Measurements from ENCODE around the gene VCP.

VCP gene

DNA sequence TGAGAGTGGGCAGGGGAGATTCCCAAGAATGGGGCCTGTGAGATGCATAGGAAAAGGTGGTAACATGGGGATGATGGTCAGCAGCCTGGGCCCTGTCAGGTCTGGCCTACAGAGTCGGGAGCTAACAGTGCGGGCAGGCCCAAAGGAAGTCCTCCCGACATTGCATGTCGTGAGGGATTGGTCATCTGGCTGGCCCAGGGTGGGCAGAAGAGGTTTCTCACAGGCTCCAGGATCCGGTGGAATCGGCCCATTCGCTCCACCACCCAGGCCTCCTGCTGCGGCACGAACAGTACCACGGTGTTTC is 30.0 kb upstream of the VCP start:
- peaks cover 16% of the 10 kb centered on the region for H3K79me2 ChIP-seq (ENCODE audit: insufficient read depth, low read length)
- peak overlapping the region; percentile 91 for H3K4me3 ChIP-seq (ENCODE audit: insufficient read depth, low read length, poor library complexity, severe bottlenecking)
- no peaks in the 10 kb centered on the region for H3K9me3 ChIP-seq (ENCODE audit: insufficient read depth, low read length)
- H4K20me1 ChIP-seq (ENCODE audit: low read depth, low read length) = no peaks in the 10 kb centered on the region
- peak overlapping the region; percentile 85 for H3K9ac ChIP-seq (ENCODE audit: low read length)
- H3K27ac ChIP-seq (ENCODE audit: low read depth, low read length) = no peak overlapping the region
- no peaks in the 10 kb centered on the region for H3K9me2 ChIP-seq (replicated peaks; ENCODE audit: insufficient read depth, low read length)
- no peaks in the 10 kb centered on the region for H3K36me3 ChIP-seq (ENCODE audit: low read length)
- H3F3A ChIP-seq (ENCODE audit: insufficient read depth) = no peaks in the 10 kb centered on the region
- H3K27me3 ChIP-seq (ENCODE audit: low read length) = no peaks in the 10 kb centered on the region
- TF ChIP-seq CTCF (IDR thresholded peaks at IDR 0.05; ENCODE audit: insufficient read depth, low read length, poor library complexity, severe bottlenecking) (no peak), EZH2phosphoT487 (conservative IDR thresholded peaks at IDR 0.05; ENCODE audit: low read length) (no peak)
- H2AFZ ChIP-seq (ENCODE audit: low read depth, low read length, severe bottlenecking) = peak overlapping the region; percentile 92
- H3K4me2 ChIP-seq (ENCODE audit: low read depth, low read length, poor library complexity, severe bottlenecking) = peak overlapping the region; percentile 85

GRCh38 chr9:35097573-35097972 is 25.1 kb upstream of the VCP start:
- H3F3A ChIP-seq (ENCODE audit: insufficient read depth) = no peaks in the 10 kb centered on the region
- TF ChIP-seq EZH2phosphoT487 (conservative IDR thresholded peaks at IDR 0.05; ENCODE audit: low read length) (no peak), CTCF (IDR thresholded peaks at IDR 0.05; ENCODE audit: insufficient read depth, low read length, poor library complexity, severe bottlenecking) (no peak)
- H3K4me2 ChIP-seq (ENCODE audit: low read depth, low read length, poor library complexity, severe bottlenecking) = no peak overlapping the region
- no peaks in the 10 kb centered on the region for H4K20me1 ChIP-seq (ENCODE audit: low read depth, low read length)
- H3K9ac ChIP-seq (ENCODE audit: low read length) = no peak overlapping the region
- no peaks in the 10 kb centered on the region for H3K9me2 ChIP-seq (replicated peaks; ENCODE audit: insufficient read depth, low read length)
- no peak overlapping the region for H2AFZ ChIP-seq (ENCODE audit: low read depth, low read length, severe bottlenecking)
- peaks cover 18% of the 10 kb centered on the region for H3K79me2 ChIP-seq (ENCODE audit: insufficient read depth, low read length)
- no peaks in the 10 kb centered on the region for H3K27me3 ChIP-seq (ENCODE audit: low read length)
- H3K4me3 ChIP-seq (ENCODE audit: insufficient read depth, low read length, poor library complexity, severe bottlenecking) = no peak overlapping the region
- H3K27ac ChIP-seq (ENCODE audit: low read depth, low read length) = no peak overlapping the region
- no peaks in the 10 kb centered on the region for H3K9me3 ChIP-seq (ENCODE audit: insufficient read depth, low read length)
- H3K36me3 ChIP-seq (ENCODE audit: low read length) = no peaks in the 10 kb centered on the region

DNA sequence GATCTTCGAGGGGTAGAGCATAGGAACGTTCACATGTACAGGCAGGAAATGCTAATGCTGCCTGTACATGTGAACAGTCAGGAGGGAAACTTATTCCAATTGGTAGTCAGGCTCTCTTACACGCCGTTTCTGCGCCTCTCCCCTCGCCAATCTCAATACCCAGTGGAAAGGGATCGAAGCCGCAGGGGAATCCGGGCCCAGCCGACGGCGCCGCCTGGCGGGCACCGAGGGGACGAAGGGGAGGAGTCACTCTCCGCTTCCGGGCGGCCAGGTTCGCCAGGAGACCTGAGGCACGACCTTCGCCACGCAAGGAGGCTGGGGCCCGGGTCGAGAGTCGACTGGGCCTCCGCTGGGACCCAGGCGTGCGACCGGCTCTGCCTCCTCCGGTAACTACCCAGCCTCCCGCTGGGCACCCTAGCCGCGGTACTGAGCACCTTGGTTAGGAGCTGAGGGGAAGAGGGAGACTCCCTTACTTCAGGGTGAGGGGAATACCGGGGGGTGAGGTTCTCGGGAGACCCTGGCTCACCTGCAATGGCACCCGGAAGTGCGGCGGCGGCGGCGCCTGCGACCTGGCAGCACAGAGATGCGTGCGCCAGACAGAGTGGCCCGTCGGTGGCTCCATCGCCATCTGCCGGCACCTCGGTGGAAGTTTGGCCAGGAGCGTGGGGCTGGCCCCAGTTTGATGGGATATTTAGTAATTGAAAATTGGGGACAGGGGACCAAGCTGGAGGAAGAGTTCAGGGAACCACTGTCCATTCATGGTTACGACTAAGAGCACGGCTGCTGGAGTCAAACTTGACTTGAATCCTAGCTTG is 23.8 kb upstream of the VCP start, which contains the start of gene PIGO:
Gene PIGO, minus strand, starts transcription at position 557 of the 815 bp plus-strand sequence. CDS start 1,026 bp downstream, outside the sequence.
- Histone ChIP-seq H4K20me1 (ENCODE audit: low read depth, low read length) (no peaks in the 10 kb centered on the region), H3K36me3 (ENCODE audit: low read length) (no peaks in the 10 kb centered on the region), H3K4me2 (ENCODE audit: low read depth, low read length, poor library complexity, severe bottlenecking) (peak within 1 kb of the TSS; percentile 66), H3F3A (ENCODE audit: insufficient read depth) (no peaks in the 10 kb centered on the region), H3K4me3 (ENCODE audit: insufficient read depth, low read length, poor library complexity, severe bottlenecking) (peak within 1 kb of the TSS; percentile 85), H3K9me2 (replicated peaks; ENCODE audit: insufficient read depth, low read length) (no peaks in the 10 kb centered on the region), H3K79me2 (ENCODE audit: insufficient read depth, low read length) (peaks cover 6% of the 10 kb centered on the region; the same call in 1 of the 2 replicates), H3K27ac (ENCODE audit: low read depth, low read length) (peak within 1 kb of the TSS; percentile 83), H3K9ac (ENCODE audit: low read length) (peak within 1 kb of the TSS; percentile 92), H3K9me3 (ENCODE audit: insufficient read depth, low read length) (no peaks in the 10 kb centered on the region), H3K27me3 (ENCODE audit: low read length) (no peaks in the 10 kb centered on the region), H2AFZ (ENCODE audit: low read depth, low read length, severe bottlenecking) (peak within 1 kb of the TSS; percentile 71)
- peak; percentile 93 for TF ChIP-seq CTCF (IDR thresholded peaks at IDR 0.05; ENCODE audit: insufficient read depth, low read length, poor library complexity, severe bottlenecking)
- no peak for TF ChIP-seq EZH2phosphoT487 (conservative IDR thresholded peaks at IDR 0.05; ENCODE audit: low read length)
